Measurements from ENCODE around the gene HELZ2.
A peak's percentile ranks its signal among the peaks of the same experiment; 100 is the strongest.

HELZ2 gene

GRCh38 chr20:63596423-63596822 lies 22.4 kb upstream of the HELZ2 start:
- no peak for DNase-seq

DNA sequence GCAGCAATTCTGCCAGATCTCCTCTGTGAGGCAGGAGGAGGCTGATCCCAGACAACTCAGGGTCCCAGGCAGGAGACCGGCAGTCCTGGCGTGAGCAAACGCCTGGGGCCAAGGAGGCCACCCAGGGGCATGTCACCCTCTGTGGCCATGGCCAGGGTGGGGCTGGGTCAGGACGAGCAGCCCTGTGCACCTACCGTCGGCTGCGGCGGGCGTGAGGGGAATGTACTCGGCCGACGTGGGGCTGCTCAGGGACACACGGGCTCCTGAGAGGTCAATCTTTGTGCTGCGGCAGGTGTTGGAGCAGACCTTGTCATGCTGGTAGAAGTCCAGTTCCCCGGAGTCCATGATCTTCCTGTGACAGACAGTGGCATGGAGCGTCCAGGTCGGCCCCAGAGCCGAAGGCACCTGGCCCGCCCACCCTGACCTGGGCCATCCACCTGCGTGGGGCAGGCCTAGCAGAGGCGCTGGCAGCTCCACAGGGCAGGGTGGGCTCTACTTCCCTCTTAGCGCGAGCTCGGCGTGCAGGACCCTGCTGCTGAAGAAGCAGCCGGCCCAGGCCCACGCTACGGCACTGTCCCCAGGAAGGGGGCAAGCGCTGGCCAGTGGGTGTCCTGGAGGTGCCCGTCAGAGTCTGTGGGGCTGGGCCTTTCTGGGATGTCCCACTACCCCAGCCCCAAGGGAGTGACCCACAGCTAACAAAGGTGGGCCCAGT lies 21.5 kb upstream of the HELZ2 start:
- no peak for DNase-seq

GRCh38 chr20:63594043-63594561 lies 20.1 kb upstream of the HELZ2 start:
- DNase-seq: no peak

DNA sequence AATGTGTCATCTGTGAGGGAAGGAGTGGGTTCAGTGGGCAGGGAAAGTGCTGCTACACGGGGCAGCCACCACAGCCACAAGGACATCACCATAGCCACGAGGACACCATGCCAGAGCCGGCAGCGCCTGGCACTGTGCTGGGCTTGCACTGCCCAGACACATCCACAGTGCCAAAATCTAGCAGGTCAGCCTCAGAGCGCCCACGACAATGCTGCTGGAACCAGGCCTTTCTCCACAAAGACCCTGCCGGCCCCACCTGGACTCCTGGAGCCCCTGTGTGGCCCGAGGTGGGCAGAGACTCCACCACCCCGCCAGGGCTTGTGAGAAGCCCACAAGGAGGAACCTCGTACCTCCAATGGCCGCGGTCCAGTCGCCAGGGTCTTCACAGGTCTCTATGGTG lies 18.6 kb upstream of the HELZ2 start:
- DNase-seq: no peak

DNA sequence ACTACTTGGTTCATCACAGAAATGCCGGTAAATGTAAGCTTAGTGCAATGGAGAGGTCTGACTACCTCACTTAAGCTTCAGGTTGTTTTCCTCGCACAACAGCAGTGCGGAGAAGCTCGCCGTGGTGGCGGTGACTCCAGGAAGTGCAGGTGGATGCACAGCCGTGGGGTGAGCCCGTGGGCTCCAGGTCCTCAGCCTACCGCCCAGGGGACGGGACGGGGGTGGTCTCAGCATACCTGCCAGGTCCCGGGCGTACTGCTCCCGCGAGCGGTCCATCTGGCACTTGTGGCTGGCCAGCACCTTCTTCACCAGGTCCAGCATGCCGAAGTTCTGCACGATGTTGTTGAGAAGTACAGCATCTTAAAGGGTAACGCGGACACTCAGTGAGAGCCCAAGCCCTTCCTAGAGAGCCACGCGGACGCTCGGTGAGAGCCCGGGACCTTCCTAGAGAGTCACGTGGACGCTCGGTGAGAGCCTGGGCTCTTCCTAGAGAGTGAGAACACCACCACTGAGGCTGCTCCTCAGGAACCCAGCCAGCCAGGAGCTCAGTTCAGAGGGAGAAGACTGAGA lies 17.8 kb upstream of the HELZ2 start:
- no peak for DNase-seq

- no peak for DNase-seq
These were observed 17.1 kb upstream of the HELZ2 start for GRCh38 chr20:63591147-63591533.

- no peak for DNase-seq
These were observed 16.4 kb upstream of the HELZ2 start for GRCh38 chr20:63590218-63591146.

DNA sequence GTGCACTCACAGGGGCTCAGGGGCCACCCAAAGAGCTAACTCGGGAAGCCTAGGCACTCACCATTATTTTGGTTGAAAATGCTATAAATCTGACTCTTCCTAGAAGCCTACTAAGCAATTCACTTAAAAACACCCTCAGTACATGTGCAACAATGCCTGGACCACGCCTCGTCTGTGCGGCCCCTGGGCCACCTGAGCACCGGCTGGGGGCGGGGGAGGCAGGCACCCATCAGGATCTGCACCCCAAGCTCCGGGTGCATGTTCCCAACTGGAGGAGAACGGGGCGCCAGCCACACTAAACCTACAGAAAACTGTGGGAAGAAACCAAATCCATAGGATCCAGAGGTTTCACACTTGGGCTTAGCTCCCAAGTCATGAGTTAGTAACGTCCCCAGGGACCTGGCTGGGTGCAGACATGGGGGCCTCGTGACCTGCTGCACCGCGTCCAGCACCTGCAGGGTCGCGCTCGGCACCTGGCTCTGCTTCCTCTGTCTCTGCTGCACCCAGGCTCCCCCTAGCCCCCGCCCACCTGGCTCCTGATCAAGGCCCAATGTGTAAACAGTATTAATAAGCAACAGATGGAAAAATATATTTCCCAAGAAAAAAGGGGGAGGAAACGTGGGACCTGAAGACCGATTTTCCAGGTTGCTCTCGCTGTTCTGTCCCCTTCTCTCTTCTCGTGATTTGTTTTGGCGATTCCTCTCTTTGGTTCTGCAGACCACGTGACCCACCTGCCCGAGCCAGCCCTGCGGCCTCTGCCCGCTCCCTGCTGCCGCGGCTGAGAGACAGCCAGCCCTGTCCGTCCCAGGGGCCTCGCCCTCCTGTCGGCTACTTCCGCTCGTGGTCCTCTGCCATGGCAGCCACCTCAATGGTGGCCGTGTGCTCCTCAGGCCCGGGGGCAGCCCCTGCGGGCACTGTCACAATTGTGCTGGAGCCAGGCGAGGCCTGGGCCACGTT lies 15.5 kb upstream of the HELZ2 start:
- no peak for DNase-seq

DNA sequence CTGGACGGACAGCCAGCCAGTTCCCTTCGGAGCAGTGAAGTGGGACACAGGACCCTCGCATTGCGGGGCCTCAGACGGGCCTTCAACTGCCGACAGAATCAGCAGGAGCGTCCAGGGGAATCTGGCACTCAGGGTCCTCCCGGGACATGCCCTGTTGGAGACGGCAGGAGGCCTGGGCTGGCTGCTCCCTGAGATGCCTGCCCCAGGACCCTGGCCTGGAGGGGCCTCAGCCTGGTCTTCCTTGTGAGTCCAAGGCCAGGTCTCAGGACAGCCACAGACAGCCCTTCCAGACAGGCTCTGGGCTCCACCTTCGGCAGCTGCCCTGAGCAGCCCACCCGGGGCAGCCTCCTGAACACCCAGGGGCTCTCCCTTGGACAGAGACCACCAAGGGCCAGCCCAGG lies 14.6 kb upstream of the HELZ2 start:
- no peak for DNase-seq

DNA sequence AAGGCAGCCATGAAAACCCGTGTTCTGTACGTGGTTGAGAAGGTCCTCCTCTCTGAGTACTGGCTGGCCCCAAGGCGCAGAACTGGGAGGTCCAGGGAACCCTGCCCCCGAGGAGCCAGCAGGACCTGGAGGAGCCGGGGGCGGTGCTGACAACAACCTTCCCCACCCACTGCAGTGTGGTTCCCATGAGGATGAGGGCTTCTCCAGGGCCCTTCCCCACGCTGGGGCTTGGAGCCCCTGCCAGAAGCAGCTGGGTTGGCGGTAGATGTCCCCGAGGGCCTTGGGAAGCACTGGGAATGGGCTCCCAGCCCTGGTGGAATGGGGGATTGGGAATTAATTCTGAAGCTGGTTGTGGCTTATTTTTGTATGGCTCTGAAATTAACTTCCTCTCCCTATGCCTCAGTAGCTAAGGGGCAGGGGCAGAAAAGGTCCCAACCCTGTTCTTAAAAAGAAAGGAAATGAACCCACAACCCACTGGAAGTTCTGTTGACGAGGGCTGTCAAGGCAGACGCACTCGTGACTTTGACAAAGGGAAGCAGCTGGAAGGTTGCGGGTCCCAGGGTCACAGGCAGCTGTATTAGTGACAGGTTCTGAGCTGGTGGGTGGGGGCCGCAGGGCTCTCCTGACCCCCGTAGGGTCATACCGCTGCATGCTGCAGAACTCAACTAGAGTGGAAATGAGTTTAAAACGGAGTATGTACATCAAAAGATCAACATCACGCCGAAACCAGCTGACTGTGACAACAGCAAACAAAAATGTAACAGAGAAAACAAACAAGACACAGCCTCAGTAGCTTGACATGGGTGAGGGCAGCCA lies 13.9 kb upstream of the HELZ2 start:
- no peak for DNase-seq

- no peak for DNase-seq
These were observed 13.2 kb upstream of the HELZ2 start for GRCh38 chr20:63587256-63587655.

DNA sequence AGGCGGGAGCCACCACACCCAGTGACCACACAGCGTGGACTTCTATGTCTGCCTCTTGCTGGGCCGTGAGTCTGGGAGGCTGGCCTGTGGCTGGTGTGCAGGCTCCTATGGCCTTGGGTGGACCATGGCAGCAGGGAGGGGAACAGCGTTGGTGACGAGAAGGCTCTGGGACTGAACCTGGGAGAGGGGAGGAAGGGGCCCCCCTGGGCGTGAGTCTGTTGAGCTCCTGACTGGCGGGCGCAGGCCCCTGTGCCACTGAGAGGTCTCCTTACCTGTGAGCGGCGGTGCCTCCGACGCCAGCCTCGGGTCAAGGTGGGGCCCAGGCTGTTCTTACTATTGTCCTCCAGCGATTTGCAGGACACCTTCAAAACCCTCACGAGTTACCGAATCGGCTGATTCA lies 12.8 kb upstream of the HELZ2 start:
- no peak for DNase-seq

GRCh38 chr20:63585616-63586565 lies 11.9 kb upstream of the HELZ2 start:
- DNase-seq: no peak

DNA sequence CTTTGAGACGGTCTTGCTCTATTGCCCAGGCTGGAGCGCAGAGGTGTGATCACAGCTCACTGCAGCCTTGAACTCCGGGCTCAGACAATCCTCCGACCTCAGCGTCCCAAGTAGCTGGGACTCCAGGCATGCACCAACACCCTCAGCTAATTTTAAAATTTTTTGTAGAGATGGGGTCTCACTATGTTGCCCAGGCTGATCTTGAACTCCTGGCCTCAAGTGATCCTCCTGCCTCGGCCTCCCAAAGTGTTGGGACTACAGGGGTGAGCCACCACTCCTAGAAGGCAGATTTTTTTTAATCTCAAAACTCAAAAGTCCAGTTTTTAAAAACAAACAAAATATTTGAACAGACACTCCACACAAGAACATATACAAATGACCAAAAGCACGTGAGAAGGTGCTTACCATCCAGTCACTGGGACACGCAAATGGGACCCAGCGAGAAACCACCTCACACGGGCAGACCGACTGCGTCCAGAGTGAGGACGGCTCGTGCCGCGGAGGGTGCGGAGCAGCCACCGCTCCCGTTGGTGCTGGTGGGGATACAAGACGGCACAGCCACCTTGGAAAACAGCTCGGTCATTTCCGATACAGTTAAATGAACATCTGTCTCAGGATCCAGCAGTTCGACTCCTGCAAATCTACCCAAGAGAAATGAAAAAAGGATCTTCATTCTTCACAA lies 8.5 kb upstream of the HELZ2 start:
- DNase-seq: no peak

DNA sequence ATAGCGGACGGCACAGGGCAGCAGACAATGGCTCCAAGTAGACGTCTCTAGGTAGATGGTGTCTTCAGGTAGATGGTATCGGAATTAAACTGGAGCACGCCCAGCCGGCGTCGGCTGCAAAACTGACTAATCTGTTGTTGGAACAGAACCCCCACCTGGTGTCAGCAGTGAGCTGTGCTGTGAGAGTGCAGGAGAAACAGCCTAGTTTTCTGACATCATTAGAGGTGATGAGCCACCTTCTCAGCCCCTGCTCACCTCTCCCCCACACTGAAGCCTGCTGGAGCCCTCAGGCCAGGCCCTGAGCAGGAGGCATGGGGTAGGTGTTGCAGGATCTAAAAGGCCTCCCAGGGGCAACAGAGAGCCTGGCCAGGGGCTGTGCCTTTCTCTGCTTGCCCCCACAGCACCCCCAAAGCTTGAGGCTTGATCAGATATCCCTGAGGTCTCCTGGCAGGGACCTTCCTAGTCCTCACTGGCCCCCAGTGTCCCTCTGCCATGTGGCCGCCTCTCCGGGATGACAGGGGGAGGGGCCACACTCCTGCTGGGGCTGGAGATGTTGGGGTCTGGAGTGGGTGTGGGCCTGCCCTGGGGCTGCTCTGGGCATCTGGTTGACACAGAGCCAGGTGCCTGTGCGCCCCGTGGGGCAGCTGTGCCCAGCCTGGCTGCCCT lies 6.9 kb upstream of the HELZ2 start:
- peak; percentile 76 for DNase-seq

DNA sequence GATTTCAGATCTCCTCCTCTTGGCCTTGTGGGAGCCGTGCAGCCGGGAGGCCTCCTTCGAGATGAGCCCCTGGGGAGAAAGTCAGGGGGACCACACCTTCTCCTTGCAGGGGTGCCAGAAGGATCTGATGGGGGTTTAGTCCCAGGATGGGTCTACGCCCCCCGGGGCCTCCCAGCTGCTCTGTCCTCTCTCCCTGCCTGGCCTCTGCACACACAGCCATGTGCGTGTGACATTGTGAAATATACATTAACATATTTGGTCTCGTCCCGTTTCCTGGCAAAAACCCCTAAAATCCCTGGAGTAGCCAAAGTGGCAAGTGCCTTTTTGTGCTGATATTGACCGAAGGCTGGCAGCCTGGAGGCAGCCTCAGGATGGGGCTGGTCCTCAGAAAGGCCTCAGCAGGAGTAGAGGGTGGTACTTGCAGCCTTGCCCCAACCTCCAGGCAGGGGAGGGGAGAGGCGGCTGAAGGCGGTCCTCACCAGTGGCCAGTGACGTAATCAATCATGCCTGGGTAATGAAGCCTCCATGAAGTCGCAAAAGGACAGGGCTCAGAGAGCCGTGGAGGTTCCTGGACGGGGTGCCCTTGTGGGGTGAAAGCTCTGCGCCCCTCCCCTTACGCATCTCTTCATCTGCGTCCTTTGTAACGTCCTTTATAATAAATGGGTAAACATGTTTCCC lies 5.1 kb upstream of the HELZ2 start:
- no peak for DNase-seq

GRCh38 chr20:63578224-63579016 lies 4.4 kb upstream of the HELZ2 start:
- no peak for DNase-seq
